Hypothalamus (tissue), 51 donors: ENCODE results near the gene MAB21L4.

Experiments used
- DNase-seq, 51 donors: peaks; one replicate each; lab custom pipeline; 2025; lab: John Stamatoyannopoulos, UW

The MAB21L4 gene

DNA sequence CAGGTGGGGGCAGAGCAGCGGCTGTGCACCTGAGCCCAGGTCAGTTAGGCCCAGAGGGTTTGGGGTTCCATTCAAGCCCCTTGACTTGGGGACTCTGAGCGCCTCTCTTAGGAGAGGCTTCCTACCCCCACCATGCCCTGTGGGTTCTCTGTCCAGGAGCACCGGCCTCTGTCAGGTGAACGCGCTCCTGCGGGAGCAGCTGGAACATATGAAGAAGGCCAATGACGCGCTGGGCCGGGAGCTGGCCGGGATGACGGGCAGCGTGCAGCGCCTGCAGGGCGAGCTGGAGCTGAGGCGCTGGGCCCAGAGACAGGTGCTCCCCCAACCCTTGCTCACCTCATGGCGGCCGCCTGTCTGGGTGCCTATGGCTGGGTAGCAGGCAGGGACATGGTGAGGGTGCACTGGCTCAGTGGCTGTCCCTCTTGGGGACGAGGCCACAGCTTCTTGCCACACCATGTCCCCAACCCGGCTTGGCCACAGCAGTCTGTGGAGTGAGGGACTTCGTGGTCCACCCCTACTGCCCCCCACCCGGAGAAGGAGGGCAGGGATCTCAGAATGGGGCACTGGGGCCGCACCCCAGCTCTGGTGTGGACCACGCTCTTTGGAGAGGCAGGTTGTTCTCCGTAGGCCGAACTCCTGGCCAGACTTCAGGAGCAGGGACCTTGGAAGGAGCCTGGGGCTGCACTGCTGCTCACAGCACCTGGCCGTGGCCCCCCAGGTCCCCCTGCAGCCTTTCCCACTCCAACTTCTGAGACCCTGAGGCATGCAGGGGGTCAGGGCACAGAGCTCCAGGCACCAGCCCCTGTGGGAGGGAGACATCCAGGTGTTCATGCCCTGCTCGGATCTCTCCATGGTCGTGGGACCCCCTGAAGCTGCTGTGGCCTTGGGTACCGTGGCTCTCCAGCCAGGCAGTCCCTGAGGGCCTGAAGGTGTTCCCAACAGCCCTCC, 29.9 kb upstream of the MAB21L4 start:
- DNase-seq, result no peak

DNA sequence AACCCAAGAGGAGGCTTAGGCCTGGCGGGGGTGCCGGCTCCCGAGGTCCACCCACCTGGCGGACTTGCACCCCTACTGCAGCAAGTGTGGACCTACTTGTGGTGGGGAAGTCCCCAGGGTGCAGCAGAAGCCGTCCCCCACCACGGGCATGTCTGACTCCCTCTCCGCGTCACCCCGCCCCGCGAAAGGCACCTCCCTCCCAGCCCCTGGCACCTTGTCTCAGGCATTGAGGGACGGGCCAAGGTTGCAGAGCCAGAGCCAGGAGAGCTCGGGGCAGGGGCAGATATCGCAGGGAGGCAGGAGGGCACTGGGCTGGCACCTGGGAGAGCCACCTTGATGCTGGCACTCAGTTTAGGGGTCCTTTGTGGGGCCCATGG, 29.2 kb upstream of the MAB21L4 start:
- no peak for DNase-seq

DNA sequence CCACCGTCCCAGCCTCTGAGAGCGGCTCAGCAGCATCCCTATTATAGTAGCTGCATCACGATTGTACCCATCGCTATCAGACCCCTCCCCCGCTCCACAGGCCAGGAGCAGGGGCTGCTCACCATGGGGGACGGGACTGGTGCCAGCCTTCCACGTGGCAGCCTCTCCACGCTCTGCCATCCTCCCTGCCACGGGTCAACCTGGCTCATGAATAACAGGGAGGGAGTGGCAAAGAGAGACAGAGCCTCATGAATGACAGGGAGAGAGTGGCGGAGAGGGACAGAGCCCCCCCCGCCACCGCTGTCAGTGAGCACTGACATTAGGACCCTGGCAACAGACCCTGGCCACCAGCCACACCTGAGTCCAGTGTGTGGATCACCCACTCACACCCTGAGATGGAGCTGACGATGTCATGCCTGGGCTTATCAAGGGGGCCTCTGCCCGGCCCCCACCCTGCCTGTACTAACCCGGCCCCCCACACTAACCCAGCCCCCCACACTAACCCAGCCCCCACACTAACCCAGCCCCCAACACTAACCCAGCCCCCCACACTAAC, 27.1 kb upstream of the MAB21L4 start:
- DNase-seq, result peak in 1 of 51 donors; percentile 20

- DNase-seq, result no peak
These were observed 26.5 kb upstream of the MAB21L4 start for GRCh38 chr2:240922245-240922981.

- DNase-seq, result no peak
These were observed 26.0 kb upstream of the MAB21L4 start for GRCh38 chr2:240921995-240922244.

DNA sequence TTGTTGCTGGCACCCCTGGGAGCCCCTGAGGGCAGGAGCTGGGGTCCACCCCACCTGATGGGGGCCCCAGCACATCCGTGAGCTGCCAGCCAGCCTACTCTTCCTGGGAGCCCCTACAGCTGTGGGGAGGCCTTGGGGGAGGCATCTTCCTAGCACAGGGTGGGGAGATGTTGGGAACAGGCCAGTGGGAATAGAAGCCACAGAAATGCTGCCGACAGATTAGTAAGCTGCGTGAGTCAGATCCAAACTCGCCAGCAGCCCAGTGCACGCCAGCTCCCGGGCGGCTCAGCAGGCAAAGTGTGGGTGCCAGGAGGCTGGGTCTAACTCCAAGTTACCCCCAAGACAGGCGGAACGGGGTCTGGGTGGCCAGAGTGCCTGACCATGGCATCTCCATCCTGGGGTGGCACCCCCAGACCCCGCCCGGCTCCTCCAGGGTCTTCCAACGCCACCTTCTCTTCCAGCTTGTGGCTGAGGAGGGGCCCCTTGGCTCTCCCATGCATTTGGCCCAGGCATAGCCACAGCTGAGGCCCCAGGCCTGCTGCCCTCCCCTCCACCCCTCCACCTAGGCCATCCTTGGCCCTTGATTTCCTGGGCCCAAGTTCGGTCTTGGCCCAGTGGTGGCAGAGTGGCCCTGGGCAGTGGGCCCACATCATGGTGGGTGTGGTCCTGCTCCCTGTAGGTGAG, 25.5 kb upstream of the MAB21L4 start:
- peak in 3 of 51 donors; percentile 8 to 48 (median 23) for DNase-seq

DNA sequence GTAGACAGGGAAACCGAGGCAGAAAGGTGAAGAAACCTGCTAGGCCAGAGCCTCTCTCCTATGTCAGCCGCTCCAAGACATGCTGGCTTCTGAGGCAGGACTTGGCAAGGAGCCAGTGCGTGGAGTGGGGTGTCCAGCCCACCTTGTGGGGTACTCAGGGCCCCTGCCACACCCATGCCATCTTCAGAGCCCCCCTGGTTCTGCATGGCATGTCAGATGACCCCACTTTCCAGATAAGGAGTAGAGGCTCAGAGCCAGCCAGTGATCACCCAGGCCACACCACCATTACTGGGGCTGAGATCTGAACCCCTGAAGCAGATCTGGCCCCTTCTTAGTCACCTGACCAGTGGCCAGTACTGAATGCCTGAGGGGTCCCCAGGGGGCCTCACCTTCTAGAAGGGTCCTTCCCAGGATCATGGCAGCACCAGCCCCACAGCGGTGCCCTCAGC, 24.9 kb upstream of the MAB21L4 start:
- DNase-seq, result no peak

GRCh38 chr2:240919786-240920782, 24.1 kb upstream of the MAB21L4 start:
- no peak for DNase-seq

DNA sequence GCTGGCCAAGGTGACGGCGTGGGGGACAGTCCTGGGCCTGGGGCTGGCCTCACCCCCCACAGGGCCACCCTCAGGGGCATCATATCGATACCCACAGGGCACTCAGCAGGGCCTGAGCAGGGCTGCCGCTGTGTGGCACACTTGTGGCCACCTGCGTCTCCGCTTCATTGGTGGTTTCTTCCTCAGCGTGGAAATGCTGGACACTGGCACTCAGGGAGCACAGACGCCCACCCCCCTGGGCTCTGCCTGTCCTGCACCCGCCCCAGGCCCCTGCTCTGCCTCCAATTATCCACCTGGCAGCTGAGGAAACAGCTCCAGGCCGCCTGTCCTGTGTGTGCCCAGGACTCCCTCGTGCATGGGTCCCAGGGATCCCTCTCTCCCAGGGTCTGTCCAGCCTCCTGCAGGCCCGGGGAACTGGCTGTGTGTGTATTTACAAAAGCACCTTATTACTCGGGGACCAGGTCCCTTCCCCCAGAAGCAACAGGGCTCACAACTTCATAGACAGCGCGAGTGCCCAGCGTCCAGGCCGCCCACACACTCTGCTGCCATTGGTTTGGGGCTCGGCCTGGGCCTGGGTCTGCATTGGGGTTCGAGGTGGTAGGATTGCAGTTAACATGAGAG, 23.3 kb upstream of the MAB21L4 start:
- no peak for DNase-seq

GRCh38 chr2:240918258-240919091, 22.5 kb upstream of the MAB21L4 start:
- no peak for DNase-seq

GRCh38 chr2:240917684-240918257, 21.8 kb upstream of the MAB21L4 start:
- DNase-seq, result no peak

DNA sequence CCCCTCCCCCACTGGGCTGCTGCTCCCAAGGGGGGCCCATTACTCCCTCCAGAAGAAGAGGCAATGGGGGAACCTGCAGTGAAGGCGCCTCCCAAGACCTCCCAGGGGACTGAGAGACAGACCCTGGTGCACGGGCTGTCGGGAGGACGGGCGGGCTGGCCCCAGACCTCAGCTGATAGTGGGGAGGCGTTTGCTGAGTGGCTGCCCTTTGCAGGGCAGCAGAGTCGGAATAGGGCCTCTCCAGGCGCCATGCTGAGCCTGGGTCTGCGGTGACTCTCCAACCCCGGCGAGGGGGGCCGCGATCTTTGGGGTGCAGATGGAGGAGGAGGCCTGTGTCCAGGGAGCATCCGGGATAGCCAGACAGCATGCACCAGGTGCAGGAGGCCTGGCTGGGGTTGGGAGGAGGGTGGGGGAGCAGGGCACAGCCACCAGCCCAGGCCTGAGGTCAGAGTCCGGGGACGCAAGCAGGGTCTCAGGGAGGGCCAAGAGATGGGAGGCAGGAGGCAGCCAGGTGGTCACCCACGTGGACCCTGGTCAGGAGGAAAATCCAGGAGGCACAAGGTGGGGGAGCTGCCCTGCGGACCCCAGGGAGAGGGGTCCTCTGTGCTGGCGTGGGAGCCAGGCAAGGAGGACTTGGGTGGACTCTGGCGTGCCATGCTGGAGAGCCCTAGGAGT, 21.2 kb upstream of the MAB21L4 start:
- no peak for DNase-seq

DNA sequence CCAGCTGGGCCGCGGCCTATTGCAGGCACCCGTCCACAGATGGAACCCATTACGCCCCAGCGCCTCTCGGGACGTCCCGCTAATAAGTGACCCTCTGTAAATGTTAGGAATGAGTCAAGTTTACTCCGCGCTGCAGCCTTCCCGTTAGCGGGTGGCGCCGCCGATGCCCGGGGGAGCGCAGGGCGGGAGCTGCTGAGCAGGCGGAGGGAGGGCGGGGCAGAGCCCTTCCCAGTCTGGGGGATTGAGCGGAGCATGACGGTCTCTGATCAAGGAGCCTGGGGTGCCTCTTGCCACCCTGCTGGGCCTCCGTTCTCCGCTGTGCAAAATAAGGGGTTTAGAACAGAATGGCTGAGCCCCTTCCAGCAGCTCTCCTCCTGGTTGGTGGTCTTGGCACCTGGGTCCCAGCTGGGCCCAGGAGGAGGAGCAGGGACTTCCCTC, 20.6 kb upstream of the MAB21L4 start:
- peak in 1 of 51 donors; percentile 27 for DNase-seq

DNA sequence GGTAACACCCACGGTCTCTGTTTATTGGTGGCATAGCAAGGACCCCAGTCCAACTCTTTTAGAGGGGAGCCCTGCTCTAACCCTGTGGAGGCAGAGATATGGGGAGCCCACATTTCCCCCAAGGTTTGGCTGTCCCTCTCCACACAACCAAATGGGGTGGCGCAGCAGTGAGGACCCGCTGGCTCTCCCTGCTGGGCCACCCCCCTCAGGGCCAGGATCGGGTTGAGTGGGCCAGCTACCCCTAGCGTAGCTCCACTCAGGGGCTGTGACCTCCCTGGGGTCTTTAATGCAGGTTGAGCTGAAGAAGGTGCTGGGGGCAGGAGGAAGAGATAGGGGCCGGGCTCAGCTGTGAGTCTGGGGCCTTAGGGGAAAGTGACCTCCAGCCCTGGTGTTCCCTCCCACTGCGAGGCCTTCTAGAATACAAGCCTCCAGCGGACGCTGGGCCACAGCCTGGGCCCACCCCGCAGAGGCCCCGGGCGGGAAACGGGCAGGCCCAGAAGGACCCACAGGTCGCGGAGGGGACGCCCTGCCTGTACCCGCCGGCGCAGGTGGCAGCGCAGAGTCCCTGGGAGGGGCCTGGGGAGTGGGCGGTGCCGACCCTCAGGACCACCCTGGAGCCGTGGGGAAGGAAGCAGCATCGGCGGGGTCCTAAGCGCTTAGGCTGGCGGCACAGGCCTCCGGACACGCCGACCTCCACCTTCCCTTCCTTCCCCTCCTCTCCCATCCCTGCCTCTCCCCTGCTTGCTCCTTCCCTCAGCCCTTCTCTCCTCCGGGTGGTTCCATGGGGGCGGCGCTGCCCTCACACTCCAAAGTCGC, 19.8 kb upstream of the MAB21L4 start:
- no peak for DNase-seq

- no peak for DNase-seq
These were observed 18.9 kb upstream of the MAB21L4 start for GRCh38 chr2:240914645-240915525.
